Activated CD8-positive, alpha-beta memory T cell treated with anti-CD3 and anti-CD28 coated beads for 36 hours (primary cell): Measurements from ENCODE around the gene KRTAP9-1. TPM values are rescaled to one million over a fixed set of nuclear protein-coding genes. Genes with fewer than 3 reads are reported as not detected.
"Not testable (repeated sequence)": the region's sequence is repeated elsewhere in the genome, so short reads cannot be mapped to it uniquely, and the experiment has no call there.

ENCODE experiments used
- CTCF ChIA-PET: fragments of 350-600 bp; sonication (Branson Sonifier 250); formaldehyde crosslinking; loops from one replicate; lab custom pipeline; 2021; ENCODE audit warnings: antibody characterized with exemption; lab: Charles Lee
- POLR2A ChIA-PET: fragments of 350-600 bp; sonication (Branson Sonifier 250); formaldehyde crosslinking; loops from one replicate; lab custom pipeline; 2021; ENCODE audit warnings: antibody characterized with exemption; lab: Charles Lee
- total RNA-seq, 2 experiments: library from RNA; stranded (reverse); gene quantifications; one replicate each; pipeline ENCODE4 v1.2.3, GENCODE V29; 2021

KRTAP9-1 gene
- total RNA-seq, 2 experiments from 2014 or later = not detected

GRCh38 chr17:41178341-41178740 lies 11.3 kb upstream of the KRTAP9-1 start:
- CTCF ChIA-PET = no interaction called here

GRCh38 chr17:41178843-41179616 lies 10.7 kb upstream of the KRTAP9-1 start:
- CTCF ChIA-PET = interaction anchor here (0.6 kb wide), 1 partner anchor 143 kb away, joined by 3 read pairs; no protein-coding TSS in a partner anchor
- POLR2A ChIA-PET = no interaction called here

More at GRCh38 chr17:41178341-41178740, 11.3 kb upstream of the KRTAP9-1 start:
- POLR2A ChIA-PET = no interaction called here

GRCh38 chr17:41184480-41184961 lies 5.2 kb upstream of the KRTAP9-1 start, which contains the start of gene KRTAP4-1:
TSS of gene KRTAP4-1 (minus strand) at chr17:41184911. CDS start at chr17:41184854, 57 bp downstream.
- CTCF ChIA-PET = no interaction called here
- POLR2A ChIA-PET = no interaction called here

GRCh38 chr17:41185001-41185400 lies 4.7 kb upstream of the KRTAP9-1 start:
- CTCF ChIA-PET = no interaction called here
- POLR2A ChIA-PET = no interaction called here

DNA sequence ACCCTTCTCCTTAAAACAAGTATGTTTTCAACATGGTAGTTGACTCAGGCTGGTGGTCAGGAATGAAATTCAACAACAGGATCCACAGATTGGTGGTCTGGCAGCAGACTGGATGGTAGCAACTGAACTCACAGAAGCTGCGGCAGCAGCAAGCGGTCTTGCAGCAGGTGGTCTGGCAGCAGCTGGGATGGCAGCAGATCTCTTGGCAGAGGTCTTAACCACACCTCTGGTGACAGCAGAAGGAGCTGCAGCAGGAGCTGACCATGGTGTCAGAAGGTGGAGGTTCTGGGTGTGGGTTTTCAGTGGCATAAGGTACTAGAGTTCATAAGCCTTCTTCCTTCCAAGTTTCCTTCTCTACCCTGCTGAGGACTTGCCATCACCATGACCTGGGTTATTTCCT lies 2.8 kb upstream of the KRTAP9-1 start:
- POLR2A ChIA-PET = no interaction called here
- CTCF ChIA-PET = no interaction called here

- CTCF ChIA-PET = no interaction called here
These were observed 641 bp downstream of the KRTAP9-1 start for GRCh38 chr17:41190328-41190727.

GRCh38 chr17:41196068-41196467 lies 6.4 kb downstream of the KRTAP9-1 start:
- ChIA-PET CTCF (no interaction called here), POLR2A (no interaction called here)

More at GRCh38 chr17:41190328-41190727, 641 bp downstream of the KRTAP9-1 start:
- POLR2A ChIA-PET = no interaction called here

GRCh38 chr17:41199421-41200078 lies 9.9 kb downstream of the KRTAP9-1 start:
- POLR2A ChIA-PET = no interaction called here
- CTCF ChIA-PET = no interaction called here

- POLR2A ChIA-PET = no interaction called here
- CTCF ChIA-PET = interaction anchor here (0.9 kb wide), 2 partner anchors 10 to 110 kb away, joined by 3 to 4 read pairs; no protein-coding TSS in a partner anchor
These were observed 22.3 kb downstream of the KRTAP9-1 start for GRCh38 chr17:41211845-41212466.

- CTCF ChIA-PET = no interaction called here
- POLR2A ChIA-PET = no interaction called here
These were observed 23.0 kb downstream of the KRTAP9-1 start for GRCh38 chr17:41212524-41213169.

GRCh38 chr17:41215681-41216080 lies 26.0 kb downstream of the KRTAP9-1 start:
- POLR2A ChIA-PET = no interaction called here
- CTCF ChIA-PET = no interaction called here

DNA sequence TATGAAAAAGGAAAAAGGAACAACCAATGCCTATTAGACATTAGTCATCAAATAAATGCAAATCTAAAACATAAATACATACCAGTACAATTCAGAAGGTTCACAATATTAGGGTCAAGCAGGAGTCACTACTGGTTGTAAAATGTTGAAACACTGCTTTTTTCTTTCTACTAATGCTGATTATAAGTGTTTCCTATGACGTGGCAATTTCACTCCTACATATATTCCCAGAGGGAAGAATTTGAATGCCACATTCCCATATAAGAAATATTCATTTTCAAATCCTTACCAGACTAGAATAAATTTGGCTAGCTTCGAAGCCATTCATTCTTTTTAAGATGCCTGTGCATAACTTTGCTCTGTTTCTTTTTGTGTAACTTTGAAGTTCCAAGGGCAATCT lies 34.1 kb downstream of the KRTAP9-1 start:
- ChIA-PET POLR2A (no interaction called here), CTCF (no interaction called here)

DNA sequence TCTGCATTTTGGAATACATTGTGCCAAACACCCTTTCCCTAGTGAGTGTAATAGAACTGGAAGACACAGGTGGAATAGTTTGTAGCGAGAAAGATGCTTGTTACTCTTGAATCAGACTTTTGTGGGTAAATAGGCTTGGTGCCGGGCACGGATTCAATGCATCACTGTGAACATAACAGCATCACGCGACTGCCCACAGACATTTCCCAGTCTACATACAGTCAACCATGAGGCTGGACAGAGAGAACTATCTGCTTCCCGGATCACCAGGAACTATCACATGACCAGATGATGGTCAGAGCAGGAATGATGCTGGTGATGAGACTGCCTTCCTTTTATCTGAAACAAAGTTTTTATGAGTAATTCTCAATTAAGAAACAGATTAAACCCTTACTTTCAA lies 36.4 kb downstream of the KRTAP9-1 start:
- POLR2A ChIA-PET = no interaction called here
- CTCF ChIA-PET = no interaction called here

- POLR2A ChIA-PET, CTCF ChIA-PET: not testable (repeated sequence)
These were observed 37.0 kb downstream of the KRTAP9-1 start, which contains the start of gene KRTAP9-2 for GRCh38 chr17:41226598-41227095. TSS of gene KRTAP9-2 (plus strand) at chr17:41226648. CDS start at chr17:41226655, 7 bp downstream.

- POLR2A ChIA-PET = no interaction called here
- CTCF ChIA-PET = no interaction called here
These were observed 40.4 kb downstream of the KRTAP9-1 start for GRCh38 chr17:41230094-41230493.

DNA sequence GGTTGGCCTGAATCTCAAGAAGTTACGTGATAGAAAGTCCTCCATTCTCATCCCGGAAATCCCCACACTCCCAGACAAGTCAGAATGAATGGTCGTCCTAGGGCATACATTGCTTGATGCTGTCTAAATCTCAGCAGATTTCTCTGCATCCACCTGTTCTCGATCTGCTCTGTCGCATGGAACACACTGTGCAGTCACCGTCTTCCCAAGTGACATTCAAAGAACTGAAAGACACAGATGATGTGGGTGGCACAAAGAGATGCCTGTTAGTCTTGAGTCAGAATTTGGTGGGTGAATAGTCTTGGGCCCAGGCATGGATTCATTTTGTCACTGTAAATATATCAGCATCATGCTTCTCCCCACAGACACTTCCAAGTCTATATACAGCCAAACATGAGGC lies 42.0 kb downstream of the KRTAP9-1 start:
- ChIA-PET POLR2A (no interaction called here), CTCF (no interaction called here)

- POLR2A ChIA-PET, CTCF ChIA-PET: not testable (repeated sequence)
These were observed 42.9 kb downstream of the KRTAP9-1 start, which contains the start of gene KRTAP9-3 for GRCh38 chr17:41232399-41233105. TSS of gene KRTAP9-3 (plus strand) at chr17:41232449. CDS start at chr17:41232502, 53 bp downstream.

DNA sequence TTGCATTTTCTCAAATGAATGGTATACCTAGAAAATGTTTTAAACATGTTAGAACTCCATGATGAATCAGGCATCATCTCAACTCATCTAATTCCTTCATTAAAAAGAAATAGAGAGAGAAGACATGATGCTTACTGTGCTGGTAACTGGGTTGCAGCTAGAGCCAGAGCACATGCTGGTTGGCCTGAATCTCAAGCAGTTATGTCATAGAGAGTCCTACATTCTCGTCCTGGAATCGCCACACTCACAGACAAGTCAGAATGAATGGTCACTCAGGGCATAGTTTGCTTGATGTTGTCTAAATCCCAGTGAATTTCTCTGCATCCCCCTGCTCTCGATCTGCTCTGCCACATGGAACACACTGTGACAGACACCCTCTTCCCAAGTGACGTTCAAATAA lies 47.4 kb downstream of the KRTAP9-1 start:
- CTCF ChIA-PET, POLR2A ChIA-PET: not testable (repeated sequence)
